Spleen (tissue), 7 donors: ENCODE results near the gene ANO1.
A peak's percentile ranks its signal among the peaks of the same experiment; 100 is the strongest.

Source experiments
- CTCF ChIP-seq, 11 experiments: fragments of 200-600 bp in 7 of 11; fragments of 450-650 bp in 4 of 11; sonication (generic) in 4 of 11; IDR thresholded peaks in 8 of 11; conservative IDR thresholded peaks in 3 of 11; 1 replicate in 7 of 11; 2 replicates in 4 of 11; pipeline versions ENCODE4 v1.4.0 to v1.8.0; 2016 to 2021; ENCODE audit warnings: antibody characterized with exemption in 11 of 11, inconsistent platforms in 4 of 11, mild to moderate bottlenecking in 1 of 11
- POLR2A ChIP-seq, 3 donors: fragments of 450-650 bp; IDR thresholded peaks; one replicate each; pipeline ENCODE4 v1.5.1; 2017; ENCODE audit warnings: antibody characterized with exemption in 3 of 3, mild to moderate bottlenecking in 1 of 3
- donor health status: DM: no; HTN: no; CAD: no; lungs with moderate emphysema.
- donor health status: DM: no; HTN: no; CAD: no.
- donor health status: DM: no; HTN: no; CAD: no.

GRCh38 chr11:70048279-70049024, 29.7 kb upstream of the ANO1 start:
- TF ChIP-seq CTCF (IDR thresholded peaks at IDR 0.05 in 8 of 11, conservative IDR thresholded peaks at IDR 0.05 in 3 of 11): peak in 2 of 11 experiments; percentile 9 to 10
- TF ChIP-seq POLR2A (IDR thresholded peaks at IDR 0.05): no peak
